Measurements from ENCODE around the gene TMEM132D.
"Not testable (repeated sequence)": the region's sequence is repeated elsewhere in the genome, so short reads cannot be mapped to it uniquely, and the experiment has no call there.

Gene TMEM132D

GRCh38 chr12:129540249-129540648 is 363.6 kb downstream of the TMEM132D start:
- H3K4me3 ChIP-seq (ENCODE audit: low read length), result no peak overlapping the region
- no peak for TF ChIP-seq CTCF (conservative IDR thresholded peaks at IDR 0.05; ENCODE audit: low read depth, low read length)
- no peak for DNase-seq (ENCODE audit: low read depth)

- H3K4me3 ChIP-seq (ENCODE audit: low read length); DNase-seq (ENCODE audit: low read depth): not testable (repeated sequence)
These were observed 365.0 kb downstream of the TMEM132D start for GRCh38 chr12:129538724-129539335.

- H3K4me3 ChIP-seq (ENCODE audit: low read length), result no peak overlapping the region
- no peak for DNase-seq (ENCODE audit: low read depth)
- no peak for TF ChIP-seq CTCF (conservative IDR thresholded peaks at IDR 0.05; ENCODE audit: low read depth, low read length)
These were observed 365.7 kb downstream of the TMEM132D start for GRCh38 chr12:129538137-129538536.

- TF ChIP-seq CTCF (conservative IDR thresholded peaks at IDR 0.05; ENCODE audit: low read depth, low read length), result no peak
- DNase-seq (ENCODE audit: low read depth), result no peak
- no peak overlapping the region for H3K4me3 ChIP-seq (ENCODE audit: low read length)
These were observed 368.7 kb downstream of the TMEM132D start for GRCh38 chr12:129534966-129535750.

- DNase-seq (ENCODE audit: low read depth), result no peak
- H3K4me3 ChIP-seq (ENCODE audit: low read length), result no peak overlapping the region
- TF ChIP-seq CTCF (conservative IDR thresholded peaks at IDR 0.05; ENCODE audit: low read depth, low read length), result no peak
These were observed 370.9 kb downstream of the TMEM132D start for GRCh38 chr12:129532707-129533499.

- no peak for TF ChIP-seq CTCF (conservative IDR thresholded peaks at IDR 0.05; ENCODE audit: low read depth, low read length)
- no peak for DNase-seq (ENCODE audit: low read depth)
- no peak overlapping the region for H3K4me3 ChIP-seq (ENCODE audit: low read length)
These were observed 371.7 kb downstream of the TMEM132D start for GRCh38 chr12:129532082-129532481.

- DNase-seq (ENCODE audit: low read depth), result peak; percentile 48
- no peak overlapping the region for H3K4me3 ChIP-seq (ENCODE audit: low read length)
- no peak for TF ChIP-seq CTCF (conservative IDR thresholded peaks at IDR 0.05; ENCODE audit: low read depth, low read length)
These were observed 372.8 kb downstream of the TMEM132D start for GRCh38 chr12:129530984-129531383.

All from retinal pigment epithelial cell (primary cell).